Measurements from ENCODE around the gene SLC38A3. TPM values are rescaled to one million over a fixed set of nuclear protein-coding genes. Genes with fewer than 3 reads are reported as not detected.
A peak's percentile ranks its signal among the peaks of the same experiment; 100 is the strongest.

Gene SLC38A3
- total and polyA plus RNA-seq, 2 of the 8 experiments (the other 6 are each of a cell fraction or from before 2014, with no cell fraction given) = 1.2 to 3.7 TPM

- TF ChIP-seq POLR2A (IDR thresholded peaks at IDR 0.05; ENCODE audit: control extremely low read depth in 1 of 2, low read depth in 2 of 2, low read length in 2 of 2) = no peak
- 0 out of 2 replicates have a peak, but pooled peaks have one; percentile 22 for TF ChIP-seq TAF1 (IDR thresholded peaks at IDR 0.05; ENCODE audit: low read depth, low read length)
- TF ChIP-seq TBP (IDR thresholded peaks at IDR 0.05; ENCODE audit: low read depth, low read length) = no peak
- TF ChIP-seq EP300 (IDR thresholded peaks at IDR 0.05; ENCODE audit: borderline replicate concordance in 1 of 2, low read depth in 2 of 2, low read length in 2 of 2) = no peak
- TF ChIP-seq CREB1 (IDR thresholded peaks at IDR 0.05) = 0 out of 2 replicates have a peak, but pooled peaks have one; percentile 8
- no peak for TF ChIP-seq JUN (IDR thresholded peaks at IDR 0.05; ENCODE audit: low read depth, low read length)
- no peak for TF ChIP-seq MAFK (IDR thresholded peaks at IDR 0.05; ENCODE audit: low read depth, low read length)
- TF ChIP-seq BCL11A (IDR thresholded peaks at IDR 0.05; ENCODE audit: low read depth in 2 of 2, low read length in 2 of 2) = no peak
- no peak for TF ChIP-seq CHD1 (IDR thresholded peaks at IDR 0.05; ENCODE audit: low read depth, low read length)
- no peak for TF ChIP-seq ATF3 (IDR thresholded peaks at IDR 0.05; ENCODE audit: insufficient read depth, low read depth, low read length)
- peak; percentile 50; the same call in 1 of the 2 replicates for TF ChIP-seq EGR1 (IDR thresholded peaks at IDR 0.05; ENCODE audit: borderline replicate concordance, low read depth, low read length)
- no peak for TF ChIP-seq ATF2 (IDR thresholded peaks at IDR 0.05; ENCODE audit: low read length)
- TF ChIP-seq CBX8 (IDR thresholded peaks at IDR 0.05; ENCODE audit: borderline replicate concordance, low read depth, low read length) = no peak
- no peak for TF ChIP-seq RFX5 (IDR thresholded peaks at IDR 0.05; ENCODE audit: borderline replicate concordance, low read depth, low read length)
These were observed 574 bp downstream of the SLC38A3 start (continued) for GRCh38 chr3:50205413-50206276.

Measured in H1 (cell line).